Mesenchymal stem cell (in vitro differentiated cells and primary cell): ENCODE results near the gene PI4KA.
A peak's percentile ranks its signal among the peaks of the same experiment; 100 is the strongest.
"Not testable (repeated sequence)": the region's sequence is repeated elsewhere in the genome, so short reads cannot be mapped to it uniquely, and the experiment has no call there.

Source experiments
- DNase-seq: peaks from one replicate; pipeline ENCODE4 v3.0.0-alpha.2; 2013
- H2AFZ ChIP-seq: one replicate; pipeline ENCODE4 v1.6.1; 2013; ENCODE audit warnings: low read depth, mild to moderate bottlenecking, control low read depth, inconsistent platforms, low read length, moderate library complexity
- H2AK5ac ChIP-seq: 2 replicates; pipeline ENCODE4 v1.6.1; 2013; ENCODE audit warnings: low read length, moderate library complexity, mild to moderate bottlenecking, inconsistent platforms; ENCODE audit not compliant: severe bottlenecking
- H2BK120ac ChIP-seq: one replicate; pipeline ENCODE4 v1.6.1; 2013; ENCODE audit warnings: low read depth, mild to moderate bottlenecking, inconsistent platforms, low read length, moderate library complexity
- H2BK12ac ChIP-seq, 2 experiments: one replicate each; pipeline ENCODE4 v1.6.1; 2013; ENCODE audit warnings: inconsistent platforms in 2 of 2, low read length in 2 of 2, mild to moderate bottlenecking in 2 of 2, moderate library complexity in 2 of 2, control low read depth in 1 of 2
- H2BK15ac ChIP-seq: one replicate; pipeline ENCODE4 v1.6.1; 2013; ENCODE audit warnings: mild to moderate bottlenecking, low read depth, inconsistent platforms; ENCODE audit not compliant: poor library complexity, severe bottlenecking
- H2BK5ac ChIP-seq: 2 replicates; pipeline ENCODE4 v1.6.1; 2013; ENCODE audit warnings: low read depth, mild to moderate bottlenecking, low read length, control low read depth, inconsistent platforms; ENCODE audit not compliant: poor library complexity, severe bottlenecking
- H3K14ac ChIP-seq, 2 experiments: one replicate each; pipeline ENCODE4 v1.6.1; 2013; ENCODE audit warnings: inconsistent platforms in 2 of 2, low read length in 2 of 2, control low read depth in 1 of 2, mild to moderate bottlenecking in 1 of 2, moderate library complexity in 1 of 2
- H3K18ac ChIP-seq, 2 experiments: one replicate each; pipeline ENCODE4 v1.6.1; 2013; ENCODE audit warnings: inconsistent platforms in 2 of 2, low read length in 2 of 2, control low read depth in 1 of 2, low read depth in 1 of 2, mild to moderate bottlenecking in 1 of 2
- H3K23ac ChIP-seq, 2 experiments: one replicate each; pipeline ENCODE4 v1.6.1; 2013; ENCODE audit warnings: inconsistent platforms in 2 of 2, low read length in 2 of 2, mild to moderate bottlenecking in 2 of 2, moderate library complexity in 2 of 2, control low read depth in 1 of 2
- H3K27ac ChIP-seq: 2 replicates; pipeline ENCODE4 v1.5.1; 2013; ENCODE audit warnings: mild to moderate bottlenecking, moderate library complexity, low read length, control low read depth, inconsistent platforms; ENCODE audit not compliant: poor library complexity, severe bottlenecking
- H3K27me3 ChIP-seq, 2 experiments: 2 replicates each; pipeline versions ENCODE4 v1.6.1 to v1.7.0; 2013; ENCODE audit warnings: low read length in 2 of 2, mild to moderate bottlenecking in 2 of 2, moderate library complexity in 2 of 2, control low read depth in 1 of 2, inconsistent platforms in 1 of 2; ENCODE audit not compliant: control insufficient read depth in 1 of 2, insufficient read depth in 1 of 2
- H3K36me3 ChIP-seq, 2 experiments: 2 replicates each; pipeline versions ENCODE4 v1.6.1 to v1.7.0; 2013; ENCODE audit warnings: low read length in 2 of 2, control low read depth in 1 of 2, inconsistent platforms in 1 of 2, low read depth in 1 of 2, mild to moderate bottlenecking in 1 of 2; ENCODE audit not compliant: insufficient read depth in 2 of 2, control insufficient read depth in 1 of 2
- H3K4ac ChIP-seq, 2 experiments: one replicate each; pipeline ENCODE4 v1.6.1; 2013; ENCODE audit warnings: inconsistent platforms in 2 of 2, low read length in 2 of 2, mild to moderate bottlenecking in 2 of 2, moderate library complexity in 2 of 2, control low read depth in 1 of 2, low read depth in 1 of 2
- H3K4me1 ChIP-seq: 2 replicates; pipeline ENCODE4 v1.6.1; 2013; ENCODE audit warnings: low read depth, low read length, control low read depth; ENCODE audit not compliant: control insufficient read depth, insufficient read depth
- H3K4me2 ChIP-seq: 2 replicates; pipeline ENCODE4 v1.6.1; 2013; ENCODE audit warnings: low read length, mild to moderate bottlenecking, inconsistent platforms; ENCODE audit not compliant: poor library complexity, severe bottlenecking
- H3K4me3 ChIP-seq, 2 experiments: 2 replicates each; pipeline versions ENCODE4 v1.5.1 to v1.7.0; 2013; ENCODE audit warnings: low read length in 2 of 2, mild to moderate bottlenecking in 2 of 2, control low read depth in 1 of 2, low read depth in 1 of 2; ENCODE audit not compliant: insufficient read depth in 1 of 2
- H3K79me1 ChIP-seq: replicated peaks from 2 replicates; pipeline ENCODE4 v1.6.1; 2013; ENCODE audit warnings: mild to moderate bottlenecking, control low read depth, low read length, inconsistent platforms; ENCODE audit not compliant: poor library complexity, severe bottlenecking
- H3K9ac ChIP-seq: 2 replicates; pipeline ENCODE4 v1.7.0; 2013; ENCODE audit warnings: mild to moderate bottlenecking, low read length, moderate library complexity
- H3K9me3 ChIP-seq: 2 replicates; pipeline ENCODE4 v1.7.0; 2013; ENCODE audit warnings: mild to moderate bottlenecking, low read length; ENCODE audit not compliant: control insufficient read depth
- H4K8ac ChIP-seq: one replicate; pipeline ENCODE4 v1.6.1; 2013; ENCODE audit warnings: inconsistent platforms, mild to moderate bottlenecking, low read length, moderate library complexity
- H4K91ac ChIP-seq: one replicate; pipeline ENCODE4 v1.6.1; 2013; ENCODE audit warnings: mild to moderate bottlenecking, low read length, inconsistent platforms
- WGBS: methylation state at CpG from one replicate; pipeline ENCODE4 v1.1.7; 2013; ENCODE audit warnings: mixed read lengths; 5-methylcytosine and 5-hydroxymethylcytosine counted together

The PI4KA gene

GRCh38 chr22:20773793-20774212 lies 84.8 kb downstream of the PI4KA start, which contains the start of gene SERPIND1:
TSS of gene SERPIND1 (plus strand) at chr22:20774113. CDS start at chr22:20779313, 5,200 bp downstream.
- WGBS, result 93% methylated on average over 4 of the region's 4 CpGs
- no peaks in the 10 kb centered on the region for H3K9me3 ChIP-seq
- H4K8ac ChIP-seq, result no peak within 1 kb of the TSS
- H3K4ac ChIP-seq, result no peak within 1 kb of the TSS
- no peak within 1 kb of the TSS for H3K4me2 ChIP-seq
- H3K4me1 ChIP-seq, result peaks cover 2% of the 10 kb centered on the region
- H2AK5ac ChIP-seq, result no peak within 1 kb of the TSS
- H2BK5ac ChIP-seq, result no peak within 1 kb of the TSS
- no peak within 1 kb of the TSS for H2BK15ac ChIP-seq
- H2AFZ ChIP-seq, result no peak within 1 kb of the TSS
- H3K36me3 ChIP-seq, result peaks cover 13 to 41% of the 10 kb centered on the region in 2 experiments
- peaks cover 4% of the 10 kb centered on the region for H3K79me1 ChIP-seq
- no peak within 1 kb of the TSS for H3K27ac ChIP-seq
- H3K14ac ChIP-seq, result peak within 1 kb of the TSS in 1 of 2 experiments; percentile 31
- H3K18ac ChIP-seq, result no peak within 1 kb of the TSS
- no peak within 1 kb of the TSS for H3K4me3 ChIP-seq
- H2BK120ac ChIP-seq, result no peak within 1 kb of the TSS
- DNase-seq, result no peak
- H3K9ac ChIP-seq, result no peak within 1 kb of the TSS
- H4K91ac ChIP-seq, result no peak within 1 kb of the TSS
- no peak within 1 kb of the TSS for H2BK12ac ChIP-seq
- H3K27me3 ChIP-seq, result no peaks in the 10 kb centered on the region
- no peak within 1 kb of the TSS for H3K23ac ChIP-seq

- H4K8ac ChIP-seq, result peak overlapping the region; percentile 39
- WGBS, result 89% methylated on average over 9 of the region's 9 CpGs
Measured at GRCh38 chr22:20771918-20772625, 86.5 kb downstream of the PI4KA start.

DNA sequence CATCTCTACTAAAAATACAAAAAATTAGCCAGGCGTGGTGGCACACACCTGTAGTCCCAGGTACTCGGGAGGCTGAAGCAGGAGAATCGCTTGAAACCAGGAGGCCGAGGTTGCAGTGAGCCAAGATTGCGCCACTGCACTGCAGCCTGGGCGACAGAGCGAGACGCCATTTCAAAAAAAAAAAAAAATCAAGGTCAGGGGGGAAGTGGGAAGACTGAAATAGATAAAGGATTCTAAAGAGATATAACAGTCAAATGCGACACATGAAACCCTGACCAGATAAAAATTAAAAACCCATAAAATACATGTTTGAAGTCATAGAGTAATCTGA lies 89.2 kb downstream of the PI4KA start:
- not testable (repeated sequence) for H3K23ac ChIP-seq, H4K91ac ChIP-seq, H2BK15ac ChIP-seq, H3K4ac ChIP-seq, H3K9me3 ChIP-seq, H3K4me1 ChIP-seq, H2BK5ac ChIP-seq, DNase-seq, H3K4me3 ChIP-seq, H3K9ac ChIP-seq, H3K4me2 ChIP-seq, H2AFZ ChIP-seq, H4K8ac ChIP-seq, H2AK5ac ChIP-seq, H3K18ac ChIP-seq, H3K14ac ChIP-seq, H2BK120ac ChIP-seq, H3K27ac ChIP-seq, H2BK12ac ChIP-seq, H3K79me1 ChIP-seq, H3K27me3 ChIP-seq
- H3K36me3 ChIP-seq, result peaks cover 22 to 47% of the 10 kb centered on the region in 2 experiments
- 98% methylated on average over 5 of the region's 9 CpGs for WGBS

More at GRCh38 chr22:20771918-20772625, 86.5 kb downstream of the PI4KA start:
- Histone ChIP-seq H2BK5ac (no peak overlapping the region), H2AK5ac (no peak overlapping the region), H3K4me1 (no peaks in the 10 kb centered on the region), H4K91ac (no peak overlapping the region), H3K27ac (no peak overlapping the region), H3K18ac (no peak overlapping the region), H3K36me3 (peaks cover 12 to 40% of the 10 kb centered on the region in 2 experiments), H2BK12ac (no peak overlapping the region), H3K23ac (no peak overlapping the region), H3K9me3 (no peaks in the 10 kb centered on the region), H3K4ac (no peak overlapping the region), H3K4me2 (no peak overlapping the region), H3K79me1 (peaks cover 2% of the 10 kb centered on the region), H3K27me3 (no peaks in the 10 kb centered on the region), H3K4me3 (no peak overlapping the region), H2AFZ (no peak overlapping the region), H2BK15ac (no peak overlapping the region), H3K9ac (no peak overlapping the region), H2BK120ac (no peak overlapping the region), H3K14ac (no peak overlapping the region)
- DNase-seq, result no peak

GRCh38 chr22:20766530-20766929 lies 92.1 kb downstream of the PI4KA start:
- Histone ChIP-seq H4K91ac (no peak overlapping the region), H2BK120ac (no peak overlapping the region), H3K9ac (no peak overlapping the region), H3K23ac (no peak overlapping the region), H2AK5ac (no peak overlapping the region), H4K8ac (no peak overlapping the region), H3K4me2 (no peak overlapping the region), H2AFZ (no peak overlapping the region), H3K18ac (no peak overlapping the region), H3K4me3 (no peak overlapping the region), H3K14ac (no peak overlapping the region), H3K4ac (no peak overlapping the region), H2BK12ac (no peak overlapping the region), H3K79me1 (no peaks in the 10 kb centered on the region), H3K27ac (no peak overlapping the region), H2BK15ac (no peak overlapping the region), H2BK5ac (no peak overlapping the region), H3K4me1 (no peaks in the 10 kb centered on the region), H3K27me3 (no peaks in the 10 kb centered on the region), H3K9me3 (no peaks in the 10 kb centered on the region), H3K36me3 (peaks cover 35 to 47% of the 10 kb centered on the region in 2 experiments)
- 97% methylated on average over 6 of the region's 7 CpGs for WGBS
- DNase-seq, result no peak
